Effector CD8-positive, alpha-beta T cell (primary cell): ENCODE results near the gene CTU1.

Experiments used
- DNase-seq: peaks from one replicate; lab custom pipeline; 2025; lab: John Stamatoyannopoulos, UW

CTU1 gene

DNA sequence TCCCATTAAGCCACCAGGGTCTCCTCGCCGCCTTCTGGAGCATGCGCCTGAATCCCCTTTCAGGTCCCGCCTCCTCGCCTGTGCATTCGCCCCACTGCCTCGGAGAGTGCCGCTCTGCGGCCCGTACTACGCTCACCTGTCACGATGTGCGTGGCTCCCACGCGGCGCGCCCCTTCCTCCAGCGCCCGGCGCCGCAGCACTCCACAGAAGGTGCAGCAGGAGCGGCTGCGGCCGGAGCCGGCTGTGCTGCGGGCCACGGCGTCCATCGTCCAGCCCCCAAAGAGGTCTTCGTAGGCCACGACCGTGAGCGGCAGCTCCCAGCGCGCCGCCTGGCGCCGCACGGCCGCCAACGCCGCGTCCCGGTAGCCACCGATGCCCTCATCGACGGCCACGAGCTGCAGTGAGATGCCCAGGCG lies 4.3 kb downstream of the CTU1 start:
- DNase-seq: no peak

DNA sequence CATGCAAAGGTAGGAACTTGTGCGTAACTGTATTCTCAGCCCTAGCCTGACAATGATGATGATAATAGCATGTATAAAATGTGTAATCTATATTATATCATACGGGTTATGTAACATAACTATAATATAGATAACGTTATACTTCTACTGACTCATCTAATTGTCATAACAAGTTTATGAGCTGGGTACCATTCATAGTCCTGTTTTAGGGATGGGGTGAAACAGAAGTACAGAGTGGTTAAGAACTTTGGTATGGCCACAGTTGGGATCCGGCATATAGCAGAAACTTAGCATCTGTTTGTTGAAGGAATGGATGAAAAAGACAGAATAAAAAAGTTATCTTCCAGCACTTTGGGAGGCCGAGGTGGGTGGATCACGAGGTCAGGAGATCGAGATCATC lies 5.2 kb downstream of the CTU1 start:
- no peak for DNase-seq

DNA sequence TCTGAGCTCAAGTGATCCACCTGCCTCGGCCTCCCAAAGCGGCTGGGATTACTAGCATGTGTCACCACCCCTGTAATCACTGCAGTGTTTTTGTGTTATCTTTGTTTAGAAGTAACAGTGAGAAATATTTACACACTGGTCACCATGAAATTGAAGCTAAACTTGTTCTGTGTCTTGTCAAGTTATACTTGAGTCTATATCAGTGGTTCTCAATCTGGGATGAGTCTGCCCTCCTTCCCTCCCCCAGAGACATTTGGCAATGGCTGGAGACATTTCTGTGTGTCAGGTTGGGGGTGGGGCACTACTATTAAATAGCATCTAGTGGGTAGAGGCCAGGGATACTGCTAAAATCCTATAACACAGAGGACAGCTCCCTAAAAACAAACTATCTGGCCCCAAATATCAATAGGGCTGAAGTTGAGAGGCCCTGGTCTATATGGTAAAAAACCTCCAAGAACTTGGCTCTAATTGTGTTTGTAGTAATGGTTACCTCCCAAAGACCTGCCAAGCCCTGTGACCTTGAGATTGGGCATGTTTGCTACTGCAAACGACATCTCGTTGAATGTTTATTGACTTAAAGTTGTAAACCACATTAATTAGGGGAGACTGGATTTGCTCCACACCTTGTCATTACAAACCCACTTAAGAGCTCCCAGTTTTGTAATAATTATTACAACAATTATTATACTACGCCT lies 6.9 kb downstream of the CTU1 start:
- DNase-seq: no peak

DNA sequence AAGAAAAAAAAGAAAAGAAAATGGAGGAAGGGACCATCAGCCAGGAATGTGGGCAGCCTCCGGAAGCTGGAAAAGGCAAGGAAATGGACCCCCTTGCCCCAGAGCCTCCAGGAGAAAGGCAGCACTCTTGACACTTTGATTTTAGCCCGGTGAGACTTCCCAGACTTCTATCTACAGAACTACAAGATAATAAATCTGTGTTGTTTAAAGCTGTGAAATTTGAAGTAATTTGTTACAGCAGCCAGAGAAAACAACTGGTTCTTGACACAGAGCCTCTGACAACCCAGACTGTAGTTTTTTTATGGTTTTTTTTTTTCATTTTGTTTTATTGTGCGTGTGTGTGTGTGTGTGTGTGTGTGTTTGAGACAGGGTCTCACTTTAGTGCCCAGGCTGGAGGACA lies 7.6 kb downstream of the CTU1 start:
- no peak for DNase-seq

DNA sequence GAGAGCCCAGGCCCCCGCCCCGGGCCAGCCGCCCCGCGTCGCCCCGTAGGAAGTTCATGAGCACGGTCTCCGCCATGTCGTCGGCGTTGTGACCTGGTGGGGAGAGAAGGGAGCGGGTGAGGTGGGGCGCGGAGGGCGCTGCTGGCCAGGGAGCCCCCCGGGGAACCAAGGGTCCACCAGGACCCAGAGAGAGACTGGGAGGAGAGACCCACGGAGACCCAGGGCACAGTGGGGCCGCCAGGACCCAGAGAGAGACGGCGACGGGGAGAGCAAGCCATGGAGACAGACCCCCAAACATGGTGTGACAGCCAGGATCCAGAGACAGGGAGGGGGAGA lies 9.2 kb downstream of the CTU1 start:
- DNase-seq: no peak

DNA sequence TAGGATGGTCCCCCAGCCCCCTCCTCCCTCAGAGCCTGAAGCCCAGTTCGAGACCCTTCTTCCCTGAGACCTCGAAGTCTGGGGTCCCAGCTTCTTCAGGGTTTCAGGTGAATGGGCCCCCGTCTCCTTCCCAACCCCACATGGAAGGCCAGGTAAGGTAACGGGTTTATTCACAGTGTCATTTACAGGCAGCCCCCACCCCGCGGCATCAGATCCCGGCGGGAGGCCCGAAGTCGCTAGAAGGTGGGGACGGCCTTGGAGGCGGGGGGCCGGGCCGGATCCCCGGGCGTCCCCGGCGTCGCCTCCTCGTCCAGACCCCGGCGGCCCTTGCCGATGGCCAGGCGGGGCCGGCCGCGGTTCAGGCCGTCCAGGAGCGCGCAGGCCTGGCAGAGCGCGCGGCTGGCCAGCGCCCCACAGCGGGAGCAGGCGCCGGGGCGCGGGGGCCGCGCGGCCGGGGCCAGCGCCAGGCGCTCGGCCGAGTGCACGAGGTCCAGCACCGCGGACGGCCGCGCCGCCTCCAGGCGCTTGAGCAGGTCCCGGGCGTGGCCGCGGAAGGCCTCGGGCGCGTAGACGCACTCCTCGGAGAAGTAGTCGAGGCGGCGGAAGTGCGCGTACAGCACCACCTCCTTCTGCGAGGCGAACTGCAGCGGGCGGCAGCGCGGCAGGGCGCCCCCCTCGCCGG lies 9.7 kb downstream of the CTU1 start:
- DNase-seq: peak; percentile 15

DNA sequence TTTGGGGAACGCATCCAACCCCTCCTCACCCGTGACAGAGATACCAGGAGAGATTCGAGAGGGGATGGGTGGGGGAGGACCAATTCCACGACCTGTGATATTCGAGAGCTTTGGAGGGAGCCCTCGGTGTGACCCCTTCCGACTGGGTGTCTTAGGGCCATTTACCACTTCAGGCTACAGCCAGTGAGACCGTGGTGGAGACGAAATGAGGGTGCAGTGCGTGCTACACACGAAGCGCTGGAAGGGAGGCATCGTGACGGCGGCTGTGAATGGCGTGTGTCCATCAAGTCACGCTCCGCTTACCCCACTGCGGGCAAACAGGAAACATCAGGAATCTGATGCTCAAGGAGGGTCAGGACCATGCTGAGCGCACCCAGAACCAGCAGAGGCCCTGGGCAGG lies 10.4 kb downstream of the CTU1 start:
- no peak for DNase-seq

DNA sequence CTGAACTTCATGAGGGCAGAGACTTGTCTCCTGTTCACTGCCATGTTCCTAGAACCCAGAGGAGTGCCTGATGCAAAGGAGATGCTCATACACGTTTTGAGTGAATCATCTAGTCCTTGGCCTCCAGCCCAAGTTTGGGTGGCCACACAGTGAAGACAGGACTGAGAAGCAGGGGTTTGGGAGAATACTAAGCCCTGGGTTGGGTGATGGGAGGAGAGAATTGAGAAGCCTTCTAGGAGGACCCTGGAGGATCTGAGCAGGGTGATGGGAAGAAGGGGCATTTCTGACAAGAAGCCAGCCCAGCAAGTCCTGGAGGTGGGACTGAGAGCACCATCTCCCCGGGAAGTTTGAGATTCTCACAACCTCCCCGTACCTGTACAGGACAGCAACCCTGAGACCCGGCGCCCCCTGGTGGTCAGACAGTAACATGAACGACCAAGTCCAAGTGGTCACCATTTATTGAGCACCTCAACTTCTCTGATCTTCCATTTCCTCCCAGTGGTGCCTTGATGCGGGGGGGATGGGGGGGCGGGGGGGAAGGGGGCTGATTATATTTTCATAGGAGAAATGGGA lies 11.0 kb downstream of the CTU1 start:
- DNase-seq: peak; percentile 61

DNA sequence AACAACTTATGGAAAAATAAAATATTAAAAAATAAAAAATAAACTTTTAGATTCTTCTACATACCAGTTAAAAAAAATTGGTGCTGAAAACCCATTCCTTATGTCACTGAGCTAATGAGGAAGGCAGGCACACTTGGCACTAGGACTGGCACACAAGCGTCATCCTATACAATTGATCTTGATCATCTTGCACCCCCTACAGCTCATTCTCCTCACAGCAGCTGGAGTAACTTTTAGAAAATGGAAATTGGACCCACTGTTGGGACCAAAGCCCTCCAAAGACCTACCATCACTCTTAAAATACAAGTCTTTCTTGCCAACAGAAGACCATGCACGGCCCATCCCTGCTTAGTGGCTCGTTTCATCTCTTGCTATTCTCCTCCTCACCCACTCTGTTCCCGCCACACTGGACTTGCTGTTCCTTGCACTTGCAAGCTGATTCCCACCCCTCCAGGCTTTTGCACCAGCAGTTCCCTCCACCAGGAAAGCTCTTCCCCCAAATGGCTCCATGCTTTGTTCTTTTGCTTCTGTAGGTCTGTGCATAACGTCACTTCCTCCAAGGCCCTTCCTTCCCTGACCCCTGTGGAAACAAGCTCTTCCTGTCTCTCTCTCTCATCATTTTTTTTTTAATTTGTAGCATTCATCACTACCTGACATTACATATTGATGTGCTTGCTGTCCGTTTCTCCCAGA lies 11.6 kb downstream of the CTU1 start:
- DNase-seq: no peak

DNA sequence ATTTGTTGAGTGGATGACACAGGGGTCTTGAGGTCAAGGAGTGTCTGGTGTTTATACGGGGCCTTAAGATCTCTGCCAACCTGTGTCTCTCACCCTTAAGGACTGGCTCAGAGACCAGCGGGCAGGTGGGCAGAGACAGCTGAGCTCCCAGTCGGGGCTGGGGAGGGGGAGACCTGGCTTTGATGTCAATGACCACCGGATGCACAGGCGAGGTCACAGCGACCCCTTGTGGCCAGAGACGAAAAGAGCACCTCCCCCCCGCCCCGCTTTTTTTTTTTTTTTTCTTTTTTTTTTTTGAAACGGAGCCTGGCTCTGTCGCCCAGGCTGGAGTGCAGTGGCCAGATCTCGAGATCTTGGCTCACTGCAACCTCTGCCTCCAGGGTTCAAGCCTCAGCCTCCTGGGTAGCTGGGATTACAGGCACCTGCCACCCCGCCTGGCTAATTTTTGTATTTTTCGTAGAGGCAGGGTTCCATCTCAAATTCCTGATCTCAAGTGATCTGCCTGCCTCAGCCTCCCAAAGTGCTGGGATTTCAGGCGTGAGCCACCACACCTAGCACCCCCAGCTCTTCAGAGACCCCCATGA lies 13.4 kb downstream of the CTU1 start:
- peak; percentile 20 for DNase-seq

DNA sequence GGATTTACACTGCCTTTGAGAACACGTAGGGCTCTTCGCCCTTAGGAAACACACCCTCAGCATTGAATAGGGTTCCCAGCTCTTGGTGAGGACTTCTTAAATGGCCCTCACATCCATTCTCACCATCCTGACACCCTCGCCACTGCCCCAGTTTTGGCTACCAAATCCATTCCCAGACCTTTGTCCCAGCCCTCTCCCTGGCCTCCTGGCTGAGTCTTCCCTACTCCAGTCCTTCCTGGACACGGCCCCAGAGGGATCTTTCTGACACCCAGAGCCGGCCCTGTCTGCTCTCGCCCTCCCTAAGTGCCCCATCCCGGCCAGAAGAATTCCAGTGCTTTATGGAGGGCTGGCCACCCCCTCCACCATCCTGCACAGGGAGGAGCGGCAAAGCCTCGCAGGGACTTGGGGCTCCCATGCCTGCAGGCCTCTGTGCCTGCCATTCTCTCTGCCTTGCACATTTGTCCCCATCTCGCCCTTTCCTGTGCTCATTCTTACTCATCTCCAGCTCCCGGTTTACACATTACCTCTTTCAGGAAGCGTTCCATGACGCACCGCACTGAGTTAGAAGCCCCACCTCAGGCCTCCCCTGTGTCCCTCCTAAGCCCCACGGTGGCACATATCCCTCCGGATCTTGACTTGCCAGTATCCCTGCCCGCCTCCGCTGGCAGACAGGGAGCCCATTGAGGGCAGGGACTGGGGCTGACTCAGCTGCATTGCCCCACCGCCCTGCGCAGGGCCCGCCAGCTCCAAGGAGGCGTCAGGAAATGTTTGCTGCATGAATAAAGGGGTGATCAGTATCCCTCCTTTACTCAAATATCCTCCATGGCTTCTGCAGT lies 14.5 kb downstream of the CTU1 start:
- no peak for DNase-seq

DNA sequence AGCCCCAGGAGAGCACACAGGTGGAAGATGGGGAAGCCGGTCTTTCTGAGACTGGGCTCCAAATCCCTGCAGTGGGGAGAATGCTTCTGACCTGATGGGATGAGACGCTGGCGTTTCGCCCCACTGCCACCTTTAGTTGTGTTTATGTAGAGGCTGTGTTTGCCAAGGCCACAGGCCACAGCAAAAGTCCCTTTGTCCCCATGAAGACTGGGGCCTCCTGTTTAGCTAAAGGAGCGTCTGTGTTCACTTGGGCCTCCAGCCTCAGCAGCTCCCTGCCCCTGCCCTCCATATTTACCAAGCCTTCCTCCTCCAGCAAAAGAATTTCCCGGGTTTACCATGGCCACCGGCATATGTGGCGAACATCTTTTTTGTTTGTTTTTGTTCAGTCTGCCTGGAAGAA lies 15.1 kb downstream of the CTU1 start:
- DNase-seq: no peak

DNA sequence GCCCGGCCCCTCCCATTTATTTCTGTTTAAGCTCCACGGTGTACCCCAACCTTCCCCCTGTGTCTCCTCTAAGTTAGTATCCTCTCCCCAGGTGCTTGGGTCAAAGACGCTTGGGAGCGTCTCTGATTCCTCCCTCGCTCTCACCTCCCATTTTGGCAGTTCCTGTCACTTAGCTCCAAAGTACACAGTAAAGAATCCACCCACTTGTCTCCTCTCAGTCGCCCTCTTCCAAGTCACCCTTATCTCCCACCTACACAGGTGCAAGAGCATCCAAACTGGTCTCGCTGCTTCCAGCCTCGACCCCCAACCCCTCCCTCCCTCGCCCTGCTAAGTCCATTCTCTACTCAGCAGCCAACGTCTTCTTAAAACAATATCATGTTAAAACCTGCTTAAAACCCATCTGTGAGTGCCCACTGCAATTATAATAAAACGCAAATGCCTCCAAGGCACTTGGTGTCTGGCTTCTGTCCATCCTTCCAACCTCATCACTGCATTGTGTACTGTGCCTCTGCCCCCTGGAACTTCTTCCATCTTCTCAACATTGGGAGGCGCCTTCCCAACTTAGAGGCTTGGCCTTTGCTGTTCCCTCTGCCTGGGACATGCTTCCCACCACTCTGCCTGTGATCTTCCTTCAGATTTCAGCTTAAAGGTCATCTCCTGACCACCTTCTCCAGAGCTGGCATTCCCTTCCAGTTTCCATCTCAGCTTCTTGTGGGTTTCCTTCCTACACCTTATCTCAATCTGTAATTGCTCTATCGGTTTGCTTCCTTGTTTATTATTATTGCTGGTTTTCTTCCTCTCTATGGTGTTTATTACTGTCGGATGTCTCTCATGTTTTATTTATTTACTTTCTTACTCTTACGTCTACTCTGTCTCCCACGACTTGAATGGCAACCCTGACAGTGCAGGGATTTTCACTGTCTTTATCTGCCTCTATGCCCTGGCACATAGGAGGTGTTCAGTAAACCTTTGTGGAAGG lies 16.0 kb downstream of the CTU1 start:
- DNase-seq: no peak

DNA sequence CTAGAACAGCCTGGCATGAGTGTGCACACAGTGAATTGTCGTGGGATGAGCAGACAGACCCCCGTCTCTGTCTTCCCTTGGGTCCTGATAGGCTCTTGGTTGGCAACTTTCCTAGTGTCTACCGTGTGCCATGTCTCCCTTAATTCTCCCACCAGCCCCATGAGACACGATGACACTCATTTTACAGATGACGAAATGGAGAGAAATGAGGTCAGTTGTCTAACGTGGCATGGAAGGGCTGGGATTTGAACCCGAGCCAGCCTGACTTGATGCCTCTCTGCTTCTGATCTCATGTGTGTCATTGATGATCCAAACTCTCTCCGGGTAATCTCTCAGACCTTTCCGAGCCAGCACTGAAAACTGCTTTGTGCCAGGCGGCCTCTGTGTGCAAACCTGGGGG lies 17.1 kb downstream of the CTU1 start:
- DNase-seq: no peak

DNA sequence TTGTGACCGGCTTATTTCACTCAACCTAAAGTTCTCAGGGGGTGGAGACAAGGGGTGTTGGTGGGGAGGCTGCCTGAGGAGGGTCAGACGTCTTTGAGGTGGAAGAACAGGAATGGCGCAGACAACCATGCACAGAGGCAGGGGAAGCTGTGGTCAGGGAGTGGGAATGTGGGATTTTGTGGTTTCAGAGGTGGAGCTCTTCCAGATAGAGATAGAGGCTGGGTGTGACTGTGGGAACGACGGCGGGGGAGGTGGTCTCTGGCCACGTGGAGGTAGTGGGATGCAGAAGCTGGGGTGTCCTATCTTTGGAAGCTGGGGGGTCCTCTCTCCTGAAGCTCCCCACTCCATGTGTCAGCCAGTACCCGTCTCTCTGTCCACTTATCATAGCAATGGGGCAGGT lies 17.7 kb downstream of the CTU1 start:
- DNase-seq: no peak

DNA sequence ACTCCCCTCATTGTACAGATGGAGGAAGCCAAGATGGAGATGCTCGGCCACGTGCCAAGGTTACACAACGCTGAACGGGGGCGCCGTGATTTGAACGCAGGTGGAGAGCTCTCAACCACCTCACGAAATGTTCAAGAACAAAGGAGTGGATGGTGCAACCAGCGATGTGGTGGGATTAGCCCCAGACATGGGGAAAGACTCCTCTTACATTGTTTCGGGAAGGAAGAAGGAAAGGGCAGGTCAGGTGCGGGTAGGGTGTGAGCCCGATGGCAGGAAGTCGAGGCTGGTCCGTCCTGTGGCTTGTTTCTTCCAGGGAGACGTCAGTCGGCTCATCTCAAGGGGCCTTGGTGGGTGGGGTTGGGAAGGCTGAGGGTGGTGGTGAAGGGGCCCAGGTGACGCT lies 18.4 kb downstream of the CTU1 start:
- DNase-seq: no peak

DNA sequence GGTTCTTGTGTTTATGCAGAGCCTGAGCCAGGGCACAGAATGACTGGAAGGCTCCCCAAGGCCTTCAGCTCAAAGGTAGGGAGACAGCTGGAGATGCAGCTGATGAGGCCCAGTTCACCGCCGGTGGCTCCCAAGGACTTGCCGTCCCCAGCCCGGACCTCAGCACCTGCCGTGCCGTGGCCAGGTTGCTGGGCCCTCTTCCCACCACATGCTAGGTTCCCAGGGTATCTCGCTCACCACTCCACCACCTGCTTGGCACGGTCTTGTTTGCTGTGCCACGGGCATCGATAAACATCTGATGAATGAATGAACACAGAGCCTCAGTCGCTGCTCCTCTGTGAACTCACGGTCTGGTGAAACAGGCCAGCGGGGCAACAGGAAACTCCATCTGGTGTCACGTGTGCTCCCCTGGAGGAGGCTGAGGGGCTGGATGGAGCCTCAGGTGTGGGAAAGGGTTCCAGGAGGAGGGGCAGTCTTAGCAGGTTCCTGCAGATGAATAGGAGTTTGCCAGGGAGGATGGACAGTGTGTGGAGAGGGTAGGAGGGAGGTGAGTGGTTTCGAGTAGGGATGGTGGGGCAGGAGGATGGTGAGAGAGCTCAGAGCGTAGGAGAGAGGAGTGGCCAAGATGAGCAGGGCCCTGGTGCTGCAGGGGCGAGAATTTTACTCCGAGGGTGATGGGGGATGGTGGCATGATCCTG lies 21.9 kb downstream of the CTU1 start:
- no peak for DNase-seq

DNA sequence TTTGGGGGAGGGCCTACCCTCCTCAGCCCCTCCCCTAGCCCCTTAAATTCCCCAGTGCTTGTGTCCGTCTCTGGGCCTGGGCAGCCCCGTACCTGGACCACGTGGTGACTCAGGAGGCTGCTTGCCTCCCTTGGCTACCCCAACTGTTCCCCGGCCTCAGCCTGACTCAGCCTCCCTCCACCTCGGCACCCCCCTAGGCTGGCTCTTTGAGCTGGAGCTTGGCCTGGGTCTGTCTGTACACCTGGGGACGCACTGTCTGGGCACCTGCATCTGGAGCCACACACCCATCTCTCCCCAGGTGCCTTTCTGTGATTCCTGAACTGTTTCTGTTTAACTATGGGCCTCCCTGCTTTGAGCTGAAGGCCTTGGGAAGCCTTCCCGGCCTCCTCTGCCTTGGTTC lies 23.7 kb downstream of the CTU1 start:
- DNase-seq: no peak

DNA sequence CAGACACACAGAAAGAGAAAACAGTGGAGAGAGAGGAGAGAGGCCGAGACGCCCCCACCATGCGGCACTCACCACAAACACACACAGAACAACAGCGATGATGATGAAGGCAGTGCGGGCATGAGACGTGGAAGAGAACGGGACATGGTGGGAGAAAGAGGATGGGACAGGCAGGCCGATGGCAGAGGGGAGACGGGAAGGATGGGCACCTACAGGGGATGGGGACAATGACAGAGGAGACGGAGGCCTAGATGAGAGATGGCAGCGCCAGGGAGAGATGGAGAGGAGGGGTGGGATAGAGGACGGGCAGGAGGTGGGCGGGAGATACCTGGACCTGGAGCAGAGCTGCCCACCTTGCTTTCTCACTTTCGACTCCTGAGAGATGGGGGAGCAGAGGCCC lies 24.4 kb downstream of the CTU1 start:
- DNase-seq: no peak

DNA sequence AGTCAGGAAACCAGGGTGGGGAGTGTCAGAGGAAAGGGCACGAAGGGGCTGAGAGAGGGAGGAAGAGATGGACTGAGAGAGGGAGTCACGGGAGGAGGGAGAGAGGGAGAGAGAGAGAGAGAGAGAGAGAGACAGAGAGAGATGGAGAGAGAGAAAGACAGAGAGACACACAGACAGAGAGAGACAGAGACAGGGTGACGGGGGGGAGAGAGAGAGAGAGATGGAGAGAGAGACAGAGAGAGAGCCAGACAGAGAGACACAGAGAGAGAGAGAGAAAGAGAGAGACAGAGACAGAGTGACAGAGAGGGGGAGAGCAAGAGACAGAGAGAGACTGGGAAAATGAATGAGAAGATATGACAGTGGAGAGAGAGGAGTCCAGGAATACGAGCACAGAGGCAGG lies 25.0 kb downstream of the CTU1 start:
- no peak for DNase-seq
